Right cardiac atrium (tissue), 5 donors: Measurements from ENCODE around the gene PRRG1. TPM values are rescaled to one million over a fixed set of nuclear protein-coding genes. Genes with fewer than 3 reads are reported as not detected.
"Not testable (repeated sequence)": the region's sequence is repeated elsewhere in the genome, so short reads cannot be mapped to it uniquely, and the experiment has no call there.

Source experiments
- ATAC-seq, 2 donors: fragments of 200-7000 bp; cut with Tn5 transposase; one replicate each; pipeline versions ENCODE4 v1.8.0 to v1.9.1; 2020; ENCODE audit warnings: moderate library complexity in 2 of 2, mild to moderate bottlenecking in 1 of 2
- DNase-seq, 3 donors: peaks; one replicate each; pipeline ENCODE4 v3.0.0-alpha.2; 2020
- H3K27ac ChIP-seq: one replicate; pipeline ENCODE4 v1.5.1; 2013; ENCODE audit warnings: mild to moderate bottlenecking, low read length, control low read depth, moderate library complexity
- H3K27me3 ChIP-seq: one replicate; pipeline ENCODE4 v1.6.1; 2013; ENCODE audit not compliant: control insufficient read depth, insufficient read depth
- H3K4me1 ChIP-seq: one replicate; pipeline ENCODE4 v1.6.1; 2013; ENCODE audit warnings: low read length; ENCODE audit not compliant: control insufficient read depth, insufficient read depth
- H3K4me3 ChIP-seq: one replicate; pipeline ENCODE4 v1.5.1; 2013; ENCODE audit warnings: low read length, control low read depth
- H3K9me3 ChIP-seq: one replicate; pipeline ENCODE4 v1.6.1; 2013; ENCODE audit warnings: low read length; ENCODE audit not compliant: control insufficient read depth
- WGBS: extraction: QIAGEN DNeasy Blood & Tissue Kit; methylation state at CpG from one replicate; pipeline ENCODE4 v1.1.7; 2013; 5-methylcytosine and 5-hydroxymethylcytosine counted together
- intact Hi-C, 4 donors: fragments of 100-400 bp; cut with DNase I; formaldehyde crosslinking; loops; one replicate each; pipeline versions ENCODE4 v1.11.0 to v1.14.0; 2022 to 2023
- polyA plus RNA-seq: library from polyadenylated mRNA; stranded (reverse); fragments of 200-250 nt; gene quantifications from one replicate; pipeline ENCODE4 v1.2.3, GENCODE V29; 2013
- total RNA-seq, 4 donors: library from RNA; stranded (reverse); fragmentation: NEBNext Ultra II Directional; extraction: Animal tissue kit (Norgen Biotek cat#: 25700); gene quantifications; one replicate each; pipeline ENCODE4 v1.2.1, GENCODE V29; 2021
- donor health status: healthy with polysubstance abuse.
- donor health status: DM: no; HTN: yes; CAD: no.
- donor health status: DM: no; HTN: no; CAD: no.
- donor health status: DM: no; HTN: yes; CAD: no; lungs with severe emphysema.
- donor health status: DM: yes; HTN: yes; CAD: no.

The PRRG1 gene
- total and polyA plus RNA-seq, 5 donors = 6.1 to 15.2 (median 12.0) TPM

GRCh38 chrX:37499649-37500048, 150.5 kb downstream of the PRRG1 start:
- H3K27me3 ChIP-seq, H3K9me3 ChIP-seq, DNase-seq, intact Hi-C loops, H3K4me1 ChIP-seq, H3K4me3 ChIP-seq, H3K27ac ChIP-seq, ATAC-seq: not testable (repeated sequence)
- WGBS = 90% methylated on average over 4 of the region's 4 CpGs

- intact Hi-C loops = loop anchor here in 1 of 4 donors (5.0 kb wide), 1 partner anchor 322 kb away; no protein-coding TSS in a partner anchor
- no peaks in the 10 kb centered on the region for H3K27me3 ChIP-seq
- WGBS = 97% methylated on average over 35 of the region's 35 CpGs
- peak in 1 of 3 donors; percentile 54 for DNase-seq
- H3K4me1 ChIP-seq = no peaks in the 10 kb centered on the region
- no peaks in the 10 kb centered on the region for H3K9me3 ChIP-seq
- H3K4me3 ChIP-seq = no peak overlapping the region
- no peak for ATAC-seq
- H3K27ac ChIP-seq = no peak overlapping the region
Observed at GRCh38 chrX:37504991-37505390, 155.8 kb downstream of the PRRG1 start.

Other genes with a start within 250 kb of the PRRG1 start
- gene LANCL3, start 222.3 kb downstream of the PRRG1 start, total RNA-seq = under 1 TPM; 0.12 to 0.59 (median 0.37) TPM
- 0.11 TPM for gene LANCL3, start 222.3 kb downstream of the PRRG1 start, polyA plus RNA-seq